Stimulated activated CD4-positive, alpha-beta T cell treated with anti-CD3 and anti-CD28 coated beads, Interleukin-1b, Interleukin-23, amount 100 ng/mL, for 4 hours (primary cell): Measurements from ENCODE around the gene GSK3A.
"Not testable (repeated sequence)": the region's sequence is repeated elsewhere in the genome, so short reads cannot be mapped to it uniquely, and the experiment has no call there.

Experiments
- DNase-seq, 2 donors: peaks; one replicate each; pipeline ENCODE4 v3.0.0-alpha.2; 2020; ENCODE audit warnings: low read depth in 2 of 2

The GSK3A gene

DNA sequence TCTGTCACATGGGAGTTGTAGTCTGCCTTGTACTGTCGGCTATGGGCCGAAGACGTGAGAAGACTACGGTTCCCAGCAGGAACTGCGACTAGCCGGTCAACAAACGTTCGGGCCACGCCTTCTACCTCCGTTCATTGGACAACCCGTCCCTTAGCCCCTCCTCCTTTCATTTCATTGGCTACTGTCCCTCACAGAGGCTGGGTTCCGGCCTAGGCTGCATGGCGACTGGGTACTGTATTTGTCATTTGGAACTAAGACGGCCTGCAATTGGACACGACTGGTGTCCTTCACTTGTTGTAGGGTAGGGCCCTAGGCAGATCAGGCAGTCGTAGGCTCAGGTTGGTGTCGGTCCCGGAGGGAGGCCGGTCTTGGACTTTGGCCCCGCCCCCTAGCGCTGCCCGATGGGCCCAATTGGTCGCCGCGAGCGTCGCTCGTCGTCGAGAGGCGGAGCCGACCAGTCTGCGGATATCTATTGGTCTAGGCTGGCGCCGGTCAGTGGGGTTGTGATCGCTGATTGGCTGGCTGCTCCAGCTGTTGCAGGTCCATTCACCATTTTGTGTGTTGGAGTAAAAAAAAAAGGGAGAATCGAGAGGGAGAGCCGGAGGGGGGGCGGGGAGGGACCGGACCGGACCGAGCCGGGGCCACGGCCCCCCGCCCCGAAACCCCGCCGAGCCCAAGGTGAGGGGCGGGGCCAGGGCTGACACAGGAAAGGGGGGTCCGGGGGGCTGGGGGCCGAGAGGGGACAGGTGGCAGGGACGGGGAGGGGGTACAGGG is 26.5 kb upstream of the GSK3A start, which contains the start of gene CIC:
TSS of gene CIC (plus strand) at position 549 of the 774 bp plus-strand sequence. CDS start 2,532 bp downstream, outside the sequence.
- DNase-seq: peak; percentile 97 to 98

DNA sequence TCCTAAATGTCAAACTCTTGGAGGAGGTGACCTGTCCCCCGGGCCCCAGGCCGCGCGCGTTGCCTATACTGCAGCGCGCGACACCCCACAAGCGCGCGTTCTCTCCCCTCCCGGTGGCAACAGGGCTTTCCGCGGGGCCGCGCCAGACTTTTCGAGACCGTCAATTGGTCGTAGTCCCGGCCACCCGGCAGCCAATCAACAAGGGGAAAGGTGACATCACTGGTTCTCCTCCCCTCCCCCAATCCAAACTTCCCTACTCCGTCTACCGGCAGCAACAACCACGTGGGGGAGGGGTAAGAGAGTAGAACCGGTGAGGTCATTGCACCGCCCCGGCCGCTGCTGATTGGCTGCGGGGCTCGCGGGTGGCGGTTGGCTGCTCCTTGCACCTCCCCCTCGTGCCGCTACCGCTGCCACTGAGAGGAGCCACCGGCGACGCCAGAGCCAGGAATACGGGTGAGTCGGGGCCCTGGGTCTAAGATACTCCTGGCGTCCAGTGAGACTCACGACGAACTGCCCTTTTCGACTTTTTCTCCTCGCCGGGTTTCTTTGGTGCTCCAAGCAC is 25.8 kb upstream of the GSK3A start:
- DNase-seq: peak; percentile 90 to 96

DNA sequence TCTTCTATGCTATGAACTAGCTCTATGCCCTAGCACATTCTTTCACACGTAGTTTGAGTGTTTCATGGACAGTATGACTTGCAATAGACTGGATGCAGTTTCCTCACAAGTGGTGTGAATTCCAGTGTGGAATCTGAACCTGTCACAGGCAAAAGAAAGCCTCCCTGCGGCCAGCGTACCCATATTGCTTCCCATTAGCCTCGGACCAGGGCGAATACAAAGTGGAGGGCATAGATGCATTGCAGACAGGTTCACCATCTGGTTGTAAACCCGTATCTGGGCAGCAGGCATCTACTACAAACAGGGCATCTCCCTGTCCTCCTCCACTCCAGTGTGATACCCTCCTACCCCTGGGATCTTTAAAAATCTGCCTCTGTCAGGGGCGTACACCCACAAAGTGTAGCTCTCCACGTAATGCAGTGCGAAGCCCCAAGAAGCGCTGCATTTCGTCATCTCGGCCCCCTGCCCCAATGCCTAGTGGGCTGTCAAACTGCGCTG is 25.3 kb upstream of the GSK3A start:
- DNase-seq: no peak

DNA sequence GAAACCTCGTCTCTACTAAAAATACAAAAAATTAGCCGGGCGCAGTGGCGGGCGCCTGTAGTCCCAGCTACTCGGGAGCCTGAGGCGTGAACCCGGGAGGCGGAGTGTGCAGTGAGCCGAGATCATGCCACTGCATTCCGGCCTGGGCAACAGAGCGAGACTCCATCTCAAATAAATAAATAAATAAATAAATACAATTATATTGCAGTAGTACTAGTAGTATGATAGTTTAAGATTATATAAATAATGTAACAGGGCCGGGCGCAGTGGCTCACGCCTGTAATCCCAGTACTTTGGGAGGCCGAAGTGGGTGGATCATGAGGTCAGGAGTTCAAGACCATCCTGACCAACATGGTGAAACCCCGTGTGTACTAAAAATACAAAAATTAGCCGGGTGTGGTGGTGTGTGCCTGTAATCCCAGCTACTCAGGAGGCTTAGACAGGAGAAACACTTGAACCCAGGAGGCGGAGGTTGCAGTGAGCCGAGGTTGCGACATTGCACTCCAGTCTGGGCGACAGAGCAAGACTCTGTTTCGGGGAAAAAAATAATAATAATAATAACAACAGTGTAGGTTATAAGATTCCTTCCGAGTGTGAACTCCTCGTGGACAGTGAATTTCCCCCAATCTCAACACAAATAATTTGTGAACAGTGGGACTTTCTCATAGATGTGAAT is 24.7 kb upstream of the GSK3A start:
- DNase-seq: not testable (repeated sequence)

DNA sequence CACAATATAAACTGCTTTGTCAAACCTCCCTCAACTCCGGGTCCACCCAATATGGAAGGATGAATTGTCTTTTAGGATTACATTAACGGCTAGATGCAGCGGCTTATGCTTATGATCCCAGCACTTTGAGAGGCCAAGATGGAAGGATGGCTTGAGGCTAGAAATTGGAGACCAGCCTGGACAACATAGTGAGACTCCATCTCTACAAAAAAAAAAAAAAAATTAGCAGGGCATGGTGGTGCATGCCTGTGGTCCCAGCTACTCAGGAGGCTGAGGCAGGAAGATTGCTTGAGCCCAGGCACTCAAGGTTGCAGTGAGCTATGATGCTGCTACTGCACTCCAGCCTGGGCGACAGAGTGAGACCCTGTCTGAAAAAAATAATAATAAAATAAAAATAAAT is 23.7 kb upstream of the GSK3A start:
- DNase-seq: not testable (repeated sequence)

DNA sequence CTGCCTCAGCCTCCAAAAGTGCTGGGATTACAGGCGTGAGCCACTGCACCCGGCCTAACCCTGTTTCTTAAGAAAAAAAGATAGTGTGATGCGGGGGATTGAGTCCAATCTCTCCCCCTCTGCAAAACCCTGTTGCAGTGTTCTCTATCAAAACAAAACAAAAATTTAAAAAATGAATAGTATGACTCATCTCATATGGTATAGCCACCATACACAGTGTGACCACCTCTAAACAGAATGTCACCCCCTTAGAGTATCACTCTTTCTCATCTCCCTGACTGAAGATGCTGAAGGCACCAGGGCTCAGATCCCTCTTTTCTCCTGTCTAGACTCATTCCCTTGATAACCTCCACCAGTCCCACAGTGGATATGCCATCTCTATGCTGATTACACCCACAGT is 19.4 kb upstream of the GSK3A start:
- DNase-seq: no peak

DNA sequence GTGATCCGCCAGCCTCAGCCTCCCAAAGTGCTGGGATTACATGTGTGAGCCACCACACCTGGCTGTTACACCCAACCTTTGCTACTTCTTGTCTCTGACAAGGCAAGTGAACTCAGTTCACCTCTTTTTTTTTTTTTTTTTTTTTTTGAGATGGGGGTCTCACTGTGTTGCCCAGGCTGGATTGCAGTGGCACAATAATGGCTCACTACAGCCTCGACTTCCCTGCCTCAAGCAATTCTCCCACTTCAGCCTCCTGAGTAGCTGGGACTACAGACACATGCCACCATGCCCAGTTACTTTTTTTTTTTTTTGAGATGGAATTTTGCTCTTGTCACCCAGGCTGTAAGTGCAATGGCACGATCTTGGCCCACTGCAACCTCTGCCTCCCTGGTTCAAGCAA is 15.4 kb upstream of the GSK3A start:
- DNase-seq: not testable (repeated sequence)

DNA sequence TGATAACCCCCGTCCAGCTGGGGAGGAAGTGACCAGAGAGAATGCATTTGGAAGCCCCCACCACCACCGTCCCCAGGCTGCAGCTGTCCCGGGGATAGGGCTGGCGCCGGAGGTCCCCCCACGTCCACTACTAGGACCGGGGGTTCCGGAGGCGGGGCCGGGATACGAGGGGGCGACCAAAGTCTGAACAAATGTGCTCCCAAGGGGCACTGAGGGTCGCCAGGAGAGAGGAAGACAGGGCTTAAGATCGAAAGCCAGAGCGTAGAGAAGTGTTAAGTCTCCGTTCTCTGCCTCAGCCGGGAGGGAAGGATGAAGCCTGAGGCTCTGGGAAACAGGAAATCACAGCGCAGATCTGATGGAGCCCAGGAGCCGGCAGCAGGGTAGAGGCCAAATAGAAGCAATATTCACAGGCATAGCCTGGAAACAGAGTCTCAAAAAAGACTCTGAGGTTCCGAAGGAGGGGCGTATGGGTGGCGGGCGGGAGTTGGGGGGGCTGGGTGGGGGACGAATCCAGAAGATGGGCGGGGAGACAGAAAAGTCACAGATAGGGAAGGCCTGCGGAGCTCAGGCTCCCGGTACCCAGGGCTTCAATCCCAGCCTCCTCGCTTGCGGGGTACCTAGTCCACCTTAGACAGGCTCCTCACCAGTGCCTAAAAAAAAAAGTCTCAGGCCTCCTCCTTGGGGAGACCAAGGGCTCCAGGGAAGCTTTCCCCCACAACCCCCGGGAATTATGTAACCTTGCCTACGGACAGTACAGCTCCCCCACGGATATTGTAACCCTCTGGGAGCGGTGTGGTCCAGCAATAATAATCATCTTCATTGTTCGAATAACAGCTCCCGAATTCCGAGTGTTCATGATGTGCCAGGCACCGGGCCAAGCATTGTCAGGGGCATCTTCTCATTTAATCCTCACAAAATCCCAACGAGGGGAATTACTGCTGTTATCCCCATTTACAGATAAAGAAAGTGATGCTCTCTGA is 13.7 kb upstream of the GSK3A start:
- no peak for DNase-seq

DNA sequence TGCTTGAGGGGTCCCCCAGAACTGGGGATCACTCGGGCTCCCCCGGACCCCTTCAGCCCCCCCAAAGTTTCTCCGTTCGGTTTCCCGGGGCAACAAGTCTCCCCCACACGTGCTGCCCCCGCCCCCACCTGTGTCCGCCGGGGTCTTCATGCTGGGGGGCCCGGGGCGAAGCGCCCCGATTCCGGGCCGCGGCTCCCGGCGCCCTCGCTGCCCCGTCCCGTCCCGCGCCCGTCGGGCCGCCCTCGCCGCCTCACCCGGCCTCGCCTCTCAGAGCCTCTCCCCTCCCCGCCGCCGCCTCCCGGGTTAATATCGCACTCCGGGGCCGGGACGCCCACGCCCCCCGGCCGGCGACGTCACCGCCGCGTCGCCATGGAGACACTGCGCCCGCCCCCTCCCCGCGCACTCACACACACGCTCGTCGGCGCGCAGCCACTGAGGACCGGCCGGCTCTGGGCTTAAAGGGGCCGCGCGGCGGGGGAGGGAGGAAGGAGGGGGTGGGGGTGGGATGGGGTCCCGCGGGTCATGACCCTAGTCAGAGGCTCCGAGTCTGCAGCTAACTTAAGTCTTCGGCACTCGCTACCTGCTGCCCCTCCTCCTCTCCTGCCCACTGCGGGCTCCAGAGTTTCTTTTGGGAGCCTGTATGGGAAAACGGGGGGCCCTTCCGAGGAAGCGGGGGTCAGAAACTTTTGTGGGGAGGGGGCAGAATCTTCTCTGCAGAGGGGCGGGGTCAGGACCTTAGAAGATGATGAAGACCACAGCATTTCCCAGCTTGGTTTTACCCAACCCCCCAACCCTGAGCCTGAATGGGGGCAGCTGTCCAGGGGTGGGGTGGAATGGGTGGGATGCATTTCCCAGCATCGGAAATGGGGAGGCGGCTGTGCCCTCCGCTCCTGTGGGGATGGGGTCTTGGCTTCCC is 12.7 kb upstream of the GSK3A start, which contains the start of gene ERF:
TSS of gene ERF (minus strand) at position 279 of the 916 bp plus-strand sequence. CDS start at position 150, 129 bp downstream.
- peak; percentile 92 to 93 for DNase-seq

DNA sequence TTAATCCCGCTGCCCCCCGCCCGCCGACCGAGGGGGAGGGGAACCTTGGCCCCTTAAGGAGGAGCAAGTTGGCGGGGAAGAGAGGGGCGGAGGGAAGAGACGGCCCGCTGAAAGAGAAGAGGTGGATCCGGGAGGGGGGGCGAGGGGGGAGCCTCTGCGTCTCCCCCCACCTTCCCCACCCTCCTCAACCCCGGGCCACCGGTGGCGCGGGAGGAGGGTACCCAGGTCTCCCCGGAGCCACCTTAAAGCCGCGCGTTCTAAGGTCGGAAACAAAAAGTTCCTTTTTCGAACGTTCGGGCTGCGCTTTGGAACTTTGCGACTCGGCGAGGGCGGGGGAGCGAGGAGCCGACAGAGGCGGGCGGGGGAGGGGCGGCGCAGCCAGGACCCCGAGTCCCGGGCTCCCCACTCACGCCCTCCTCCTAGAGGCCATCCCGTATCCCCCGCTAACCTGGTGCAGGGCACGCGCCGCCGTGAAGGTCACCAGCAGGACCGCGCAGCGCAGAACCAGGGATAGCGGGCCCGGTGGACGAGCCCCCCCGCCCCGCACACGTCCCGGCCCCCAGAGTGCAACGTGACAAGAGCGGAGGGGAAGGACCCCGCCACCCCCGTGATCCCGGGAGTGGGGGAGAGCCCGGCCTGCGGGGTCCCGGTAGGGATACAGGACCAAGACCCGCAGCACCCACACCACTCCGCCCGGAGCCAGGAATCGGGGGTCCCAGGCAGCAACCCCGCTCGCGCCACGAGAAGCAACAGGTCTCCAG is 11.9 kb upstream of the GSK3A start:
- DNase-seq: peak; percentile 70 to 75

DNA sequence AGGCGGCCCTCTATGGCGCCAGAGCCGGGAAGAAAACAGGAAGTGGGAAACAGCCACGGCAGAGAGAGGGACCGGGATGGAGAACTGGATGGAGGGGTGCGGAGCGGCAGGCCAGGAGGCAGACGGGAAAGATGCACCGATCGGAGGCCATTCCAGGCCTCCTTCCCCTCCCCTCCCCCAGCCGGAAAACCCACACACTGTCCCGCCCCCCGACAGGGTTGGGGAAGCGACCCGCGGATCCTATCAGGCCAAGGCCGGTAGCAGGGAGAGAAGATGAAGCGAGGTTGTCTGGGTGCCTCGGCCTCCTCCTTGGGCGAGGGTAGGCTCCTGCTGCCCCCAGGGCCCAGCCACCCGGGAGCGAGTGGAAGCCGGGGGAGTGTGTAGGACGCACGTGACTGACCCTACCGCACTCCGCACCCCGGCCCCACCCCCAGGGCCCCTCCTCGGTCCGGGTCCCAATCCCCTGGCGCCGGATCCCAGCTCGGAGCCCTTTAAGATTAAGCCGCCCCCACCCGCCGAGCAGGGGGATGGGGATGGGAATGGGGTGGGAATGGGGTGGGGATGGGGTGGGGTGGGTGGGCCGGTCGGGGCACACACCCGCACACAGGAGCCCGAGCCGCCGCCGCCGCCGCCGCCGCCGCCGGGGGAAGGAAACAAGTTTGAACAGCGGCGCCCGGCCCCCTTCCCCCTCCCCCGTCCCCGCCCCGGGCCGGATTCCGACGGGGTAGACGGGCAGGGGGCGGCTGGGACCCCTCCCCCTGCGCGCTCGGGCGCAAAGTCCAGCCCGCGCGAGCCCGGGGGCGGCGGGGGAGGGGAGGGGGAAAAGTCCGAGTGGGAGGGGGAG is 11.1 kb upstream of the GSK3A start:
- DNase-seq: peak; percentile 48 to 63

DNA sequence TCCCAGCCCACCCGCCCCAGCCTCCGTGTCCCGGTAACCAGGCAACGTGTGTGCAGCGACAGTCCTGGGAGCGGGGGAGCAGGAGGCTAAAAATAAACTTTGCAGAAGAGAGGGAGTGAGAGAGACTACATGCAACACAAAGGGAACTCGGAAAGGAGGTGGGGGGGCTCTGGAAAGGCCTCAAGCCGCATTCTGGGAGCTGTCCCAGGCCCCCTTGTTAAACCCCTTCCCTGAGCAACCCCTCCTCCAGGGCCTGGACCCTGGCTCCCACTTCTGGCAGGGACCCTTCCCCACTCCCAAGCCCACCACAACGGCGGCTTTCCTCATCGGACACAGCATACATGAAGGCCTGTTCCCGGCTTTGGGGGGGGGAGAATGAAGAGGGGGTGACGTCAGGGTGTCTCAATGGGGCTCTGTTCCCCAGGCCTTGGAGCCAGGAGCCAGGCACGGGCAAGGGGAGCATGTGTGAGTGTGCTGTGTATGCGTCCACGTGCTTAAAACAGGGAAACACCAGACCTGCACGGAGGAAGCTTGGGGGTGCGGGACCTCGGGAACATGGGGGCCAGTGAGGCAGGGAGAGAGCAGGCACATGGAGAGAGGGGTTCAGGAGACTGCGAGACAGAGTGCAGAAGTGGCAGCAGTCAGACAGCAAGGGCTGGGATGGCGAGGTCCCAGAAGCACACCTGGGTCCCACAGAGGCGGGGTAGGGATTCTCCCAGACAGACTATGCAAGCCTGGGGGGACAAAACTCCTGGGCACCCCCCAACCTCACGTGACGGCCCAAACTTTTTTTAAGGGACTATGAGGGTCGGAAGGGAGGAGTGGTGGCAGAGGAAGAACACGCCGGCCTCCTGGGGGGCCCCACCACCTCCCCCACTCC is 10.2 kb upstream of the GSK3A start:
- no peak for DNase-seq

DNA sequence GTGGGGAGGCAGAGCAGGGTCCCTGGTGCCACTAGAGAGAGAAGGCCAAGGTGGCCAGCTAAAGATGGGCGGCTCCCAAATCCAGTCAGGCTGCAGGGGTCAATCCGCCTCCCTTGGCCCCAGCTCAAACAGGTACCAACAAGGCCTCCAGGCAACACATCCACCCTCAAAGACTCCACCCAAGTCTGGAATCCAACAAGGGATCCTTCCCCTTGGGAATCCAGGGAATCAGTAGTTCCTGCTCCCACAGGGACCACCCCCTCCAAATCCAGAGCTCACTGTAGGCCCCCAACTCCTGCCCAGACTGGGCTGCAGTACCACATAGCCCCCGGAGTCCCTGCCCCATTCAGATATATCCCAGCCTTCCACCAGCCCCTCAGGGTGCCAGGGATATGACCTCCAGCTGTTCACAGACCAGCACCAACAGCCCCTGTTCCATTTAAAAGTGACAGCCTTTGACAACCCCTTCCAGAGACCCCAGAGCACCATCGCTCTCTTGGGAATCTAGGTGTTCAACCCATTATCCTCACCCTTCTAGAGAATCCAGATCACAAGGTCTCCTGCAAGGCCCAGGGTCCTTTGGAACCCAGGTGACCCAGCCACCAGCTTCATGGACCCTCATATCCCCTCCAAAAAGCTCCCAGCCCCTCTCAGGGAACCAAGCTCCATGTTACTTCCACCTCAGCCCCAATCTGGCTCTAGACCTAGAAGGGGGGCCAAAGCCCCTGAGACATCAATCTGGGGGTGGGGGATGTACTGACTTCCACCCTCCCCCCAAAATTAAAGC is 9.4 kb upstream of the GSK3A start:
- DNase-seq: no peak

DNA sequence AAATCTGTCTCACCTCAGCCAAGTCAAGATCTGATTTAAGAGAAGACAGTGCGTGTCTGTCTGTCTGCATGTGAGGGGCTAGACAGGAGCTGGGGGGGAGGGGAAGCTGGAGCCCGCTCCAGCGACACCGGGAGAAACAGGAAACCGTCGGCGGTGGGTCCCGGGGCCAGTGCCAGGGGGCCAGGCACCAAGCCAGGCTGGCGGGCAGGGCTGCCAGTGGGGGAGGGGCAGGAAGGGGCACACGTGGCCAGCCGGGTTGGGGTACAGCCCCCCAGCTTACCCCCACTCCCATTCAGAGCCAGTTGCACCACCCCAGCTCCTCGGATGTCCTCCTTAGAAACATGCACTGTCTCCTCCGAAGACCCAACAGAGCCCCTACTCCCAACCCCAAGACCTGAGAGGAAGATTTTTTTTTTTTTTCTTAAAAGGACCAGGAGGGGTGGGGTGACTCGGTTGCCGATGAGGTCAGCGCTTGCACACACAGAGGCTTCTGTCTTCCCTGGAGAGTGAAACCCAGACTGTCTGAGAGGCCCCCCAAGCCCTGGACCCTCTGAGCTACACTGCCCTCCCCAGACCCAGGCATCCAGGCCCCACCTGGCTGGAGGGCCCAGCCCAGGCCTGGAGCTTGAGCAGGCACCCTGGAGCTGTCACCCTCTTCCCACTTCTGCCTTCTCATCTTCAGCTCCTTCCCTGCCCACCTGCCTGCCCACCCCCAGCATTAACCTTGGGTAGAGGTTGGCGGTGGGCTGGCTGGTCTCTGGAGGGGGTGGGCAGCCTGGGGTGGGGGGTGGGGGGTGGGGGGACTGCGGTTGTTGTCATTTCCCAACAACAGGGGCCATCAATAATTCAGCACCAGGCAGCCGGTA is 8.5 kb upstream of the GSK3A start:
- no peak for DNase-seq

DNA sequence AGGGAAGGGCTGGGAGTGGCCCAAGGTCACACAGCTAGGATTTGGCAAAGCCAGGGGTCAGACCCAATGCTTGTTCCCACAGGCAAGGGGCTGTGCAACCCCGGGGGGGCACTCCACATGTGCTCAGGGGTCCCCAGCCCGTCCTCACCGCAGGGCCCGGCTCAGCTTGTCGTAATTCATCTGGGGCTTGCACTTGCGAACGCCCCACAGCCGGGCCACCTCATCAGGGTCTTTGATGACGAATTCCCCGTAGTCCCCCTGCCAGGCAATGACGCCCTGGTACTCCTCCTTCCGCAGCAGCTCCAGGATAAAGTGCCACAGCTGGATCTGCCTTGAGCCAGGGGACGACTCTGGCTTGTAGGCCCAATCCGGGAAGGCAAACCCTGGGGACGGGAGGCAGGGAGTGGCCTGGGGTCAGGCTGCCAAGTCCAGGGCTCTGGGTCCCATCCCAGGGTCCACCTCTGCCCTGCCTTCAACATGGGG is 7.8 kb upstream of the GSK3A start:
- DNase-seq: no peak

DNA sequence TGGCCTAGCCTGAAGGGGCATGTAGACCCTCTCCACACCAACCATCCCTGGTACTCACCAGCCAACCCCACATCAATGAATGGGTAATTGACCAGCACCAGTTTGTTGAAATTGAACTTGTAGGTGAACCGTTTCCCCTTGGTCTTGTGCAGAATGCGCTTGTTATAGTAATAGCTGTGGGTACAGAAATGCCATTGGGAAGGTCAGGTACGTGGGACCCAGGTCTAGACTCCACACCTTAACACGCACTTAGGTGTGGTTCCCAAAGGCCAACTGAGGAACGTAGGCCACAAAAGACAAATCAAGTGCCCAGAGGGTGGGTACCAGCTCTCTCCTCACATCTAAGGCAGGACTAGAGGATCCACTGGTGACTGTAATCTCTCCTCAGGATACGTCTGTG is 7.4 kb upstream of the GSK3A start:
- no peak for DNase-seq
